Caco-2 (cell line): Measurements from ENCODE around the gene OR2L13. TPM values are rescaled to one million over a fixed set of nuclear protein-coding genes. Genes with fewer than 3 reads are reported as not detected.
"Not testable (repeated sequence)": the region's sequence is repeated elsewhere in the genome, so short reads cannot be mapped to it uniquely, and the experiment has no call there.

ENCODE experiments used
- BruUV-seq: library from RNA; stranded (reverse); fragments of 400-500 nt; replicated peaks from 2 replicates; lab custom pipeline; 2021; lab: Mats Ljungman, UMichigan
- CTCF ChIA-PET: fragments of 300-600 bp; sonication (Branson Sonifier 250); formaldehyde crosslinking; loops from one replicate; lab custom pipeline; 2022; ENCODE audit warnings: antibody characterized with exemption; lab: Charles Lee
- POLR2A ChIA-PET: fragments of 300-600 bp; sonication (Branson Sonifier 250); formaldehyde crosslinking; loops from one replicate; lab custom pipeline; 2022; ENCODE audit warnings: antibody characterized with exemption; lab: Charles Lee
- DNase-seq, 2 experiments: peaks; one replicate each; pipeline versions ENCODE4 v3.0.0 to v3.0.0-alpha.2; 2020 to 2022
- H3K27me3 ChIP-seq: replicated peaks from 2 replicates; pipeline ENCODE4 v1.6.0; 2011; ENCODE audit warnings: low read length; ENCODE audit not compliant: control insufficient read depth, insufficient read depth
- H3K36me3 ChIP-seq: 2 replicates; pipeline ENCODE4 v1.5.1; 2011; ENCODE audit warnings: low read length; ENCODE audit not compliant: control insufficient read depth, insufficient read depth
- H3K4me1 ChIP-seq: fragments of 250-450 bp; sonication (Bioruptor Pico); 2 replicates; pipeline ENCODE4 v1.5.1; 2020; ENCODE audit warnings: mild to moderate bottlenecking
- H3K4me3 ChIP-seq: 2 replicates; pipeline ENCODE4 v1.5.1; 2011; ENCODE audit warnings: low read depth, mild to moderate bottlenecking, control low read depth, low read length
- H3K9me3 ChIP-seq: fragments of 250-450 bp; sonication (Bioruptor Pico); 2 replicates; pipeline ENCODE4 v1.5.1; 2020; ENCODE audit warnings: mild to moderate bottlenecking, moderate library complexity
- H3K27ac Mint-ChIP-seq: one replicate; pipeline ENCODE4 v1.8.0; 2022; ENCODE audit warnings: mixed read lengths; ENCODE audit not compliant: unreplicated experiment
- H3K27me3 Mint-ChIP-seq: one replicate; pipeline ENCODE4 v1.8.0; 2022; ENCODE audit warnings: mixed read lengths; ENCODE audit not compliant: insufficient read depth, unreplicated experiment
- H3K36me3 Mint-ChIP-seq: one replicate; pipeline ENCODE4 v1.8.0; 2022; ENCODE audit warnings: mild to moderate bottlenecking, mixed read lengths; ENCODE audit not compliant: insufficient read depth, unreplicated experiment
- H3K4me1 Mint-ChIP-seq: one replicate; pipeline ENCODE4 v1.8.0; 2022; ENCODE audit warnings: low read depth, mixed read lengths; ENCODE audit not compliant: unreplicated experiment
- H3K4me3 Mint-ChIP-seq: one replicate; pipeline ENCODE4 v1.8.0; 2022; ENCODE audit warnings: mild to moderate bottlenecking, moderate library complexity, mixed read lengths; ENCODE audit not compliant: unreplicated experiment
- H3K9me3 Mint-ChIP-seq: one replicate; pipeline ENCODE4 v1.8.0; 2022; ENCODE audit warnings: mixed read lengths; ENCODE audit not compliant: unreplicated experiment
- intact Hi-C: fragments of 100-400 bp; cut with micrococcal nuclease; formaldehyde crosslinking; loops from one replicate; pipeline ENCODE4 v1.10.0; 2022; ENCODE audit not compliant: unreplicated experiment
- total RNA-seq: library from RNA; stranded (reverse); gene quantifications from 2 replicates; pipeline ENCODE4 v1.2.3, GENCODE V29; 2022
- TF ChIP-seq, protein P1 (sequence below), 2 experiments: fragments of 200-600 bp in 1 of 2; IDR thresholded peaks; 1 replicate in 1 of 2; 2 replicates in 1 of 2; pipeline versions ENCODE4 v1.5.1 to v1.8.0; 2011 to 2022; ENCODE audit warnings: antibody characterized with exemption in 1 of 2, control low read depth in 1 of 2, inconsistent platforms in 1 of 2, low read depth in 1 of 2, low read length in 1 of 2, mild to moderate bottlenecking in 1 of 2, moderate library complexity in 1 of 2; ENCODE audit not compliant: insufficient read depth in 1 of 2, severe bottlenecking in 1 of 2, unreplicated experiment in 1 of 2

The OR2L13 gene
- total RNA-seq, 1 experiment from 2014 or later = not detected

- no peaks in the 10 kb centered on the region for H3K36me3 ChIP-seq
- no peaks in the 10 kb centered on the region for H3K36me3 Mint-ChIP-seq
- 0 out of 2 replicates have a peak, but pooled peaks cover 5% of the 10 kb centered on the region for H3K9me3 ChIP-seq
- POLR2A ChIA-PET = no interaction called here
- intact Hi-C loops = no loop called here
- no peak overlapping the region for H3K27ac Mint-ChIP-seq
- DNase-seq = no peak
- no TSS peak for BruUV-seq
- peaks cover 22% of the 10 kb centered on the region for H3K9me3 Mint-ChIP-seq
- no peaks in the 10 kb centered on the region for H3K4me1 Mint-ChIP-seq
- H3K4me3 Mint-ChIP-seq = no peak overlapping the region
- H3K4me1 ChIP-seq = no peaks in the 10 kb centered on the region
- H3K4me3 ChIP-seq = no peak overlapping the region
- H3K27me3 ChIP-seq = no peaks in the 10 kb centered on the region
- H3K27me3 Mint-ChIP-seq = no peaks in the 10 kb centered on the region
- TF ChIP-seq, protein P1, sequence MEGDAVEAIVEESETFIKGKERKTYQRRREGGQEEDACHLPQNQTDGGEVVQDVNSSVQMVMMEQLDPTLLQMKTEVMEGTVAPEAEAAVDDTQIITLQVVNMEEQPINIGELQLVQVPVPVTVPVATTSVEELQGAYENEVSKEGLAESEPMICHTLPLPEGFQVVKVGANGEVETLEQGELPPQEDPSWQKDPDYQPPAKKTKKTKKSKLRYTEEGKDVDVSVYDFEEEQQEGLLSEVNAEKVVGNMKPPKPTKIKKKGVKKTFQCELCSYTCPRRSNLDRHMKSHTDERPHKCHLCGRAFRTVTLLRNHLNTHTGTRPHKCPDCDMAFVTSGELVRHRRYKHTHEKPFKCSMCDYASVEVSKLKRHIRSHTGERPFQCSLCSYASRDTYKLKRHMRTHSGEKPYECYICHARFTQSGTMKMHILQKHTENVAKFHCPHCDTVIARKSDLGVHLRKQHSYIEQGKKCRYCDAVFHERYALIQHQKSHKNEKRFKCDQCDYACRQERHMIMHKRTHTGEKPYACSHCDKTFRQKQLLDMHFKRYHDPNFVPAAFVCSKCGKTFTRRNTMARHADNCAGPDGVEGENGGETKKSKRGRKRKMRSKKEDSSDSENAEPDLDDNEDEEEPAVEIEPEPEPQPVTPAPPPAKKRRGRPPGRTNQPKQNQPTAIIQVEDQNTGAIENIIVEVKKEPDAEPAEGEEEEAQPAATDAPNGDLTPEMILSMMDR (IDR thresholded peaks at IDR 0.05; ENCODE audit: insufficient read depth in 1 of 2, low read depth in 1 of 2, low read length in 1 of 2, severe bottlenecking in 1 of 2, unreplicated experiment in 1 of 2) = no peak
- CTCF ChIA-PET = no interaction called here
Measured at GRCh38 chr1:248065071-248065470, 29.9 kb upstream of the OR2L13 start.

DNA sequence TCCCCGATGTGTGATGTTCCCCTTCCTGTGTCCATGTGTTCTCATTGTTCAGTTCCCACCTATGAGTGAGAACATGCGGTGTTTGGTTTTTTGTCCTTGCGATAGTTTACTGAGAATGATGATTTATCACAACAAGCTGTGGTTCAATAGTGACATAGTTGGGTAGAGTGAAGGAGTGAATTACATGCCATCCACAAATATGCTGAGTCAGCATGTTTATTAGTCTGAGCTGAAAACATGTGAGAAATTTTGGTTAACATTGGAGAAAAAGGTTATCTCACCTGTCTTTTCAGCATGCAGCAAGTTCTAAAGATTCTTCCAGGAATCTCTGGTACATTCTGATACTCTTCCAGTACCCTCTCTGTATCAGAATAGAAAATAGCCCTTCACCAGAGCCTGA lies 29.4 kb upstream of the OR2L13 start:
- peaks cover 22% of the 10 kb centered on the region for H3K9me3 Mint-ChIP-seq
- no peak overlapping the region for H3K4me3 ChIP-seq
- H3K9me3 ChIP-seq = 0 out of 2 replicates have a peak, but pooled peaks cover 5% of the 10 kb centered on the region
- CTCF ChIA-PET = no interaction called here
- POLR2A ChIA-PET = no interaction called here
- H3K36me3 ChIP-seq = no peaks in the 10 kb centered on the region
- DNase-seq = no peak
- H3K27me3 Mint-ChIP-seq = no peaks in the 10 kb centered on the region
- TF ChIP-seq, protein P1 (IDR thresholded peaks at IDR 0.05; ENCODE audit: insufficient read depth in 1 of 2, low read depth in 1 of 2, low read length in 1 of 2, severe bottlenecking in 1 of 2, unreplicated experiment in 1 of 2) = no peak
- no TSS peak for BruUV-seq
- no peaks in the 10 kb centered on the region for H3K36me3 Mint-ChIP-seq
- H3K27ac Mint-ChIP-seq = no peak overlapping the region
- no peak overlapping the region for H3K4me3 Mint-ChIP-seq
- intact Hi-C loops = no loop called here
- no peaks in the 10 kb centered on the region for H3K4me1 ChIP-seq
- no peaks in the 10 kb centered on the region for H3K27me3 ChIP-seq
- H3K4me1 Mint-ChIP-seq = no peaks in the 10 kb centered on the region

DNA sequence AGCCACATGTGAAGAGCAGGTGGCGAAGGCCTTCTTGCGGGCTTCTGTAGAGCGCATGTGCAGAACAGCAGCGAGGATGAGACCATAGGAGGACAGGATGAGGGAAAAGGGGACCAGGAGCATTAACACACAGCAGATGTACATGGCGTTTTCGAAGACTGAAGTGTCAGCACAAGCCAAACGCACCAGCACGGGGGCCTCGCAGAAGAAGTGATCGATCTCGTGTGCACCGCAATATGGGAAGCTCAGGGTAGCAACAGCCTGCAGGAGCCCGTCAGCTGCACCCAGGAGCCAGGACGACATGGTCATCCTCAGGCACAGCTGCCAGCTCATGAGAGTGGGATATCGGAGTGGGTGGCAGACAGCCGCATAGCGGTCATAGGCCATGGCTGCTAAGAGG lies 11.1 kb upstream of the OR2L13 start:
- H3K27me3 Mint-ChIP-seq, BruUV-seq, DNase-seq, intact Hi-C loops, CTCF ChIA-PET, H3K4me3 Mint-ChIP-seq, H3K27ac Mint-ChIP-seq, H3K36me3 ChIP-seq, H3K4me1 ChIP-seq, H3K27me3 ChIP-seq, H3K4me3 ChIP-seq, POLR2A ChIA-PET, H3K9me3 ChIP-seq, H3K4me1 Mint-ChIP-seq, H3K36me3 Mint-ChIP-seq: not testable (repeated sequence)
- H3K9me3 Mint-ChIP-seq = peaks cover 21% of the 10 kb centered on the region

GRCh38 chr1:248098529-248098928 lies 3.5 kb downstream of the OR2L13 start:
- Histone ChIP-seq H3K4me3 (no peak overlapping the region), H3K27me3 (no peaks in the 10 kb centered on the region), H3K9me3 (no peaks in the 10 kb centered on the region), H3K36me3 (no peaks in the 10 kb centered on the region), H3K4me1 (no peaks in the 10 kb centered on the region)
- POLR2A ChIA-PET = no interaction called here
- TF ChIP-seq, protein P1 (IDR thresholded peaks at IDR 0.05; ENCODE audit: insufficient read depth in 1 of 2, low read depth in 1 of 2, low read length in 1 of 2, severe bottlenecking in 1 of 2, unreplicated experiment in 1 of 2) = no peak
- H3K9me3 Mint-ChIP-seq = peaks cover 22% of the 10 kb centered on the region
- intact Hi-C loops = no loop called here
- no peak overlapping the region for H3K4me3 Mint-ChIP-seq
- CTCF ChIA-PET = no interaction called here
- H3K27me3 Mint-ChIP-seq = no peaks in the 10 kb centered on the region
- H3K27ac Mint-ChIP-seq = no peak overlapping the region
- DNase-seq = no peak
- no peaks in the 10 kb centered on the region for H3K36me3 Mint-ChIP-seq
- H3K4me1 Mint-ChIP-seq = no peaks in the 10 kb centered on the region
- no TSS peak for BruUV-seq
